Osteoblast (primary cell): ENCODE measurements around the gene RANBP3L. TPM values are rescaled to one million over a fixed set of nuclear protein-coding genes. Genes with fewer than 3 reads are reported as not detected.

Experiments used
- DNase-seq: peaks from one replicate; pipeline ENCODE4 v3.0.0; 2011; ENCODE audit warnings: low spot score, mixed read lengths; ENCODE audit not compliant: insufficient read length; ENCODE audit errors: missing footprints
- H2AFZ ChIP-seq: 2 replicates; pipeline ENCODE4 v1.6.0; 2011; ENCODE audit warnings: mild to moderate bottlenecking, low read length
- H3K27ac ChIP-seq: 2 replicates; pipeline ENCODE4 v1.5.1; 2011; ENCODE audit warnings: mild to moderate bottlenecking, low read depth, low read length, moderate library complexity
- H3K27me3 ChIP-seq: 2 replicates; pipeline ENCODE4 v1.6.0; 2012; ENCODE audit warnings: mild to moderate bottlenecking, control low read depth, inconsistent platforms, low read length, moderate library complexity; ENCODE audit not compliant: insufficient read depth
- H3K36me3 ChIP-seq: 2 replicates; pipeline ENCODE4 v1.5.1; 2011; ENCODE audit warnings: mild to moderate bottlenecking, low read length, control low read depth, moderate library complexity; ENCODE audit not compliant: insufficient read depth
- H3K4me1 ChIP-seq: 2 replicates; pipeline ENCODE4 v1.5.1; 2011; ENCODE audit warnings: mild to moderate bottlenecking, low read length, control low read depth, moderate library complexity; ENCODE audit not compliant: insufficient read depth
- H3K4me2 ChIP-seq: 2 replicates; pipeline ENCODE4 v1.6.0; 2011; ENCODE audit warnings: mild to moderate bottlenecking, low read length; ENCODE audit not compliant: insufficient read depth
- H3K4me3 ChIP-seq: fragments of 200-600 bp; sonication (generic); 3 replicates; pipeline ENCODE4 v1.5.1; 2012; ENCODE audit warnings: mild to moderate bottlenecking, low read length, inconsistent platforms; ENCODE audit not compliant: insufficient read depth
- H3K79me2 ChIP-seq: 2 replicates; pipeline ENCODE4 v1.6.0; 2012; ENCODE audit warnings: mild to moderate bottlenecking, low read length, control low read depth, inconsistent platforms; ENCODE audit not compliant: insufficient read depth
- H3K9me3 ChIP-seq: 2 replicates; pipeline ENCODE4 v1.5.1; 2011; ENCODE audit warnings: low read depth, low read length, control low read depth
- H4K20me1 ChIP-seq: 2 replicates; pipeline ENCODE4 v1.6.0; 2012; ENCODE audit warnings: mild to moderate bottlenecking, low read length, control low read depth; ENCODE audit not compliant: insufficient read depth
- CTCF ChIP-seq: IDR thresholded peaks from 2 replicates; pipeline ENCODE4 v1.5.1; 2011; ENCODE audit warnings: mild to moderate bottlenecking, low read depth, low read length, moderate library complexity; ENCODE audit errors: extremely low read depth
- total RNA-seq: library from RNA; depleted of rRNA; stranded (reverse); fragments of >200 nt; gene quantifications from 2 replicates; pipeline ENCODE4 v1.2.3, GENCODE V29; 2012

Gene RANBP3L
- total RNA-seq, 1 donor = 1.8 TPM

GRCh38 chr5:36281626-36282025 lies 20.1 kb downstream of the RANBP3L start:
- TF ChIP-seq CTCF = no peak

GRCh38 chr5:36279054-36279698 lies 22.5 kb downstream of the RANBP3L start:
- no peak for TF ChIP-seq CTCF
- no peak overlapping the region for H3K27ac ChIP-seq

More at GRCh38 chr5:36281626-36282025, 20.1 kb downstream of the RANBP3L start:
- Histone ChIP-seq H3K27ac (no peak overlapping the region), H4K20me1 (no peaks in the 10 kb centered on the region), H3K36me3 (no peaks in the 10 kb centered on the region), H3K9me3 (no peaks in the 10 kb centered on the region), H3K4me3 (no peak overlapping the region), H3K79me2 (no peaks in the 10 kb centered on the region), H3K4me2 (no peak overlapping the region), H3K4me1 (peaks cover 21% of the 10 kb centered on the region), H3K27me3 (no peaks in the 10 kb centered on the region), H2AFZ (no peak overlapping the region)
- no peak for DNase-seq

GRCh38 chr5:36277521-36278176 lies 24.1 kb downstream of the RANBP3L start:
- no peak for DNase-seq
- Histone ChIP-seq H3K27ac (no peak overlapping the region), H3K79me2 (no peaks in the 10 kb centered on the region), H2AFZ (no peak overlapping the region), H3K36me3 (no peaks in the 10 kb centered on the region), H3K9me3 (no peaks in the 10 kb centered on the region), H3K4me3 (no peak overlapping the region), H3K4me2 (no peak overlapping the region), H4K20me1 (no peaks in the 10 kb centered on the region), H3K27me3 (no peaks in the 10 kb centered on the region), H3K4me1 (peaks cover 21% of the 10 kb centered on the region)
- no peak for TF ChIP-seq CTCF

More at GRCh38 chr5:36279054-36279698, 22.5 kb downstream of the RANBP3L start:
- H3K27me3 ChIP-seq = no peaks in the 10 kb centered on the region
- H4K20me1 ChIP-seq = no peaks in the 10 kb centered on the region
- H3K9me3 ChIP-seq = no peaks in the 10 kb centered on the region
- H3K4me1 ChIP-seq = peaks cover 21% of the 10 kb centered on the region
- H2AFZ ChIP-seq = no peak overlapping the region
- H3K36me3 ChIP-seq = no peaks in the 10 kb centered on the region
- no peaks in the 10 kb centered on the region for H3K79me2 ChIP-seq
- no peak for DNase-seq
- peak overlapping the region; percentile 69 for H3K4me2 ChIP-seq
- H3K4me3 ChIP-seq = peak overlapping the region; percentile 32

- H3K27me3 ChIP-seq = no peaks in the 10 kb centered on the region
These were observed 24.8 kb downstream of the RANBP3L start for GRCh38 chr5:36276864-36277263.

More at GRCh38 chr5:36276864-36277263, 24.8 kb downstream of the RANBP3L start:
- H3K4me1 ChIP-seq = peaks cover 21% of the 10 kb centered on the region
- no peaks in the 10 kb centered on the region for H3K79me2 ChIP-seq
- no peak overlapping the region for H3K4me2 ChIP-seq
- no peaks in the 10 kb centered on the region for H3K9me3 ChIP-seq
- H4K20me1 ChIP-seq = no peaks in the 10 kb centered on the region
- H2AFZ ChIP-seq = no peak overlapping the region
- TF ChIP-seq CTCF = no peak
- no peak for DNase-seq
- H3K36me3 ChIP-seq = no peaks in the 10 kb centered on the region
- no peak overlapping the region for H3K27ac ChIP-seq
- no peak overlapping the region for H3K4me3 ChIP-seq
